ENCODE results near the gene STXBP6.

Gene STXBP6

DNA sequence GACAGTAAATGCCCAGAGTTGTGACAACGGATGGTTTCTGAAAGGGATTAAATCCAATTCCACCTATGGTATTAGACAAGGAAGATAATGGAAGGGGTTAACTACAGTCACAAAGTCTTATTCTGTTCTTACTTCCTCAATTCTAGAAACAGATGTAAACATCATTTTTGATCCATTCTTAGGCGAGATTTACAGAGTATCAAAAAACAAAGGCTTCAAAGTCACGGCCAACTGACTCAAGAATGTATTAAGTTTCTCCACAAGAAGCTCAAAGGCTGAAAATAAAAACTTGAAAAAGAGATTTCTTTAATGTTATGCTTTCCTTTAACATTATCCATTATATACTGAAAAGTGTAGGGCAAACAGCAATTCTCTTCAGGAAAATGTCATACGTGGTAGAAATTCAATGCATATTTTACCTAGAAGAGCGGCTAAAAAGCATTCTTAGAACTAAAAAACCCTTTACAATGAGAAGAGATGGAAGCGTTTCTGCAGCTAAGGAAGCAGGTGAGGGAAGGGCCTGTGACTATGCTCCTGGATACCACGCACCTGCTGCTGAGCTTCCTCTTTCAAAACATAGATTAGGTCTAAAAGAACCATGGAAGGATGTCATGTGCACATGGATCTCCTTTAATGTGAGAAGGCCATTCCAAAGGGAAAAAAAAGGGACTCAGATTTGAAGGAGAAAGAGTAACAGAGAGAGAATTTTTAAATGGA is 185.8 kb downstream of the STXBP6 start:
- in situ Hi-C loops (cut with MboI; ENCODE audit: low sequenced_read_pairs): no loop called here

GRCh38 chr14:24861083-24861630 is 188.8 kb downstream of the STXBP6 start:
- in situ Hi-C loops (cut with MboI; ENCODE audit: low sequenced_read_pairs): no loop called here

GRCh38 chr14:24859559-24859958 is 190.4 kb downstream of the STXBP6 start:
- in situ Hi-C loops (cut with MboI; ENCODE audit: low sequenced_read_pairs): no loop called here

DNA sequence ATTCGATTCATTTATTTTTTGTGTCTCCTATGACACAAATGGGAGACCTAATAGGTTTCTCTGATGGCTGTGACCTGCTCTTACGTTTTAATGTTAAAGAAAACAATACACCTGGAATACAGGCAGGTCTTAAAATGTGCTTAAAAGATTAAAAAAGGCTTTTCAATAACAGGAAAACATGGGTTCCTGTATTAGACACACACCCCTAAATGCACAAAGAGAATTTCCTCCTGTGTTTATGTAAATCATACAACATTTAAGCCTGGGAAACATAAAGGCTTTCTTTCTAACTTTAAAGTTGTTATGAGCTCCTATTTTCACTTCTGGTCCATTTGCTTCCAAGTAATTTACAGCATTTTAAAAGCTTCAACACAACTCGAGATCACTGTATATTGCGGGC is 191.3 kb downstream of the STXBP6 start:
- in situ Hi-C loops (cut with MboI; ENCODE audit: low sequenced_read_pairs): no loop called here

- in situ Hi-C loops (cut with MboI; ENCODE audit: low sequenced_read_pairs): no loop called here
These were observed 191.9 kb downstream of the STXBP6 start for GRCh38 chr14:24858052-24858451.

GRCh38 chr14:24857277-24857676 is 192.7 kb downstream of the STXBP6 start:
- in situ Hi-C loops (cut with MboI; ENCODE audit: low sequenced_read_pairs): no loop called here

DNA sequence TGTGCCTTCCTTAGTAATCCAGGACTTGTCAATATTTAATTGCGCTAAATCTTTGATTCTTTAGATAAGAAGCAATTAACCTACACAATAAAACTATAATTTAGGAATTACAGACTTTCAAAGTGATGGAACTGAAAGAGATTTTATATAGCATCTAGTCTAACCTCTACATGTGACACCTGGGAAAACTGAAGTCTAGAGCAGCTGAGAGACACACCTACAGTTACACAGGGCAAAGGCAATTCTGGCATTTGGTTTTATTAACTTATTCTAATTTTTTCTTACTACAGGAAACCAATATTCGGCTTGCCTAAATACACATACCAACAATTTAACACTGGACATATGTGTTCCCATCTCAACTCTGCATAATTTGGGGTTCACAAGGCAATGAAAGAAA is 196.5 kb downstream of the STXBP6 start:
- in situ Hi-C loops (cut with MboI; ENCODE audit: low sequenced_read_pairs): no loop called here

DNA sequence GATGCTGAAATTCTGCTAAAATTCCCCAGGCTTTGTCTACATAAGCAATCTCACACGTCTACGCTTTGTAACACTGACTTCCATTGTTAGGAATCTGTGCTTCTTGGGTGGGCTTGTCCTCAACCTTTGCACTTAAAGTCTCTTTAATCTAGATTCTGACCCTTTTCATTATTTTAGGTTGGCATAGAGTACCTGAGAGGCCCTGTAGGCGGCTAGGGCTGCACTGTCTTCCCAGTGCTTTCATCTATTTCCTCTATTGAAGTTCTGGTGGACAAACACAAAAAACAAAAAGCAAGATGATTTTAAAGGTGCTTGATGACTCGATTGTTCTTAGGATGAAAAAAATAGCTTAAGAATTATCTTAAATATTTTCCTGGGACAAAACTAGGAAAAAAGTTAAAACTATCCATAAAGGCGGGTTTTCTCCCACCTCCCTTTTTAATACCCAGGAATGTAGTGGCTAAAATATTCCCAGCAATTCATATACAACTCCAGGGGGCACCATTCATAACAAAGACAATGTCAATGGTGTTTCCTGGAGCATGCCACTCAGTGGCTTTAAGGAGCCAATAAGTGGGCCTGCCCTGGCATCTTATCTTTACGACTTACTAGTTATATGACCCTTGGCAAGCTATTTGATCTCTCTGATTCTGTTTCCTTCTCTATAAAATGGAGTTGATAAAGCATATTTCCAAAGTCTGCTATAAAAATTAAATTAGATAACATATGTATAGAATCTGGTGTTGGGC is 197.5 kb downstream of the STXBP6 start:
- in situ Hi-C loops (cut with MboI; ENCODE audit: low sequenced_read_pairs): no loop called here

DNA sequence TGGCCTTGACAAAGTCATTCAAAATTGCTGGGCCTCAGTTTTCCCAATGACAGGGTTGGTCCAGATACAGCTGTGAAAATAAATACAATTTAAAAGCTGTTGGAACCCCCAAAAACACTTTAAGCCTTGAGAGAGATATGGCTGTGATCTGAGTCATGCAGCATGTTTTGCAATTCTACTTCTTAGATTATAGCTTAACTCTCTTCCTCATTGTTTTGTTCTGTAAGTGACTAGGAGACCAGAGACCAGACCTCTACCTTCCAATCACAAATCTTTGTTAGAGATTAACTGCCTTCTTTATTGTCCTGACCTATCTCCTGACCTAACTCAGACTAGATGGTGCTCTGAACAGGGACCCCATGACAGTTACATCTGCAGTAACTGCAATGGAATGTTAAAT is 198.1 kb downstream of the STXBP6 start:
- in situ Hi-C loops (cut with MboI; ENCODE audit: low sequenced_read_pairs): no loop called here

- in situ Hi-C loops (cut with MboI; ENCODE audit: low sequenced_read_pairs): no loop called here
These were observed 198.5 kb downstream of the STXBP6 start for GRCh38 chr14:24851406-24851805.

GRCh38 chr14:24850072-24850471 is 199.9 kb downstream of the STXBP6 start:
- in situ Hi-C loops (cut with MboI; ENCODE audit: low sequenced_read_pairs): no loop called here

GRCh38 chr14:24849471-24849870 is 200.5 kb downstream of the STXBP6 start:
- in situ Hi-C loops (cut with MboI; ENCODE audit: low sequenced_read_pairs): no loop called here

DNA sequence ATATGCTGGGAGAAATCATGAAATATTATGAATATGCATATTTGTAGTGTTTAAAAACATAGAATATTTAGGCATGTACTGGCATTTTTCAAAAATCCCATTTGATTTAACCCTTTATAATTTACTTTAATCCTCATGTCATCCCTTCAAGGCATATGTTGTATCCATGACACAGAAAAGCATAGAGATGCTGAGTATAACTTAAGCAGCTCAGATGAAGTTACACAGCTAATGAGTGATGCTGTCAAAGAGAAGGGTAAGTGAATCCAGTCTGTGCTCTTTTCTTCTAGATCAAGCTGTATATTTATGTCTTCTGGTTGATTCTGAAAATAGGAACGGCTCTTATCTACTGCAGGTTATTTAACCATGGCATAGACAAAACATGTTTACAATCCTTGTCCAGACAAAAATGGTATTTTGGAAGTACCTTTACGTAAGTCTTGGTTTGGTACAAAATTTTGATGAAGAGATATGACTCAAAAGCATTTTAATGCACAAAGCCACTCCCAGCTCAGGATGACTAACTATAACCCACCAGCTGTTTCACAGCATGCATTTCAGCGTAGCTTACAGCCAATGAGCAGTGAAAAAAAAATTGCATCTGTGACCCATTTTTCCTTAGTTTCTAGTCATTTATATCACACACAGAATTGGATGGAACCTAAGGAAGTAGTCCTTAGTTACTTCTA is 201.7 kb downstream of the STXBP6 start:
- in situ Hi-C loops (cut with MboI; ENCODE audit: low sequenced_read_pairs): no loop called here

DNA sequence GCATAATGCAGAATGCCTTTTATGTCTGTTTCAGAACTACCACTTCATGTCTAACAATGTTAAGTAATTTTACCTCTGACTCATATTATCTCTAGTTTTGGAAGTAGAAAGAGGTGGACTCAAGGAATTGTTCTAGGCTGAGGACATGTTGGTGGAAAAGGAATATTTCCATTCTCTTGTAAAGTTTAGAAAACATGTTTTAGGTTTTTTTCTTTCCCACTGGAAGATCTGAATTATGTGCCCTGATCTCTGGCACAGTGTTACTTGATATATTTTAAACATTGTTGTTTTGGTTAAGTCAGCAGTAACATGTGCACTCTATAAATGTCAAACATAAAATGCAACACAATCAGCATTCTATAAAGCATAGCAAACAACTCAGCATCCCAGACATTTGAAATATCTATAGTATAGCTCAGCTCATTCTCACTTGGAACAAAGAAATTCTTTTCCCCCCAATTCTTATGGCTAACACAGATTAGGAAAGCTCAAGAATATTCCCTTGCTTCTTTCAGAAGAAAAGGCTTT is 202.3 kb downstream of the STXBP6 start:
- in situ Hi-C loops (cut with MboI; ENCODE audit: low sequenced_read_pairs): no loop called here

DNA sequence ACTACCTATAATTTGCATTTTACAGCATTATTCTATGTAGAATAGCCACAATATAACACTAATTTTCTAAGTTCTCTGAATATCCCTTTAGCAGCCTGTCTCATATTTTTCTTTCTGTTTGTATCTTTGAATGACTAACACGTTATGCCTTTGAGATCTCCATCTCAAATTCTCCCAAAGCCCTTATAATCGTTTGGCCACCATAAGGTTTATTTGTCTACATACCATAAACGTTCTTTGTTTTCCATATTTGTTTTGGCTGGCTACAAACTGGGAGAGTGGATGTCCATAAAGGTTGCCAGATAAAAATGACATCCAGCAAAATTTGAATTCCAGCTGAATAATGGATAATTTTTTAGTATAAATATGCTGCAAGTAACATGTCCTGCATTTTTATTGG is 203.7 kb downstream of the STXBP6 start:
- in situ Hi-C loops (cut with MboI; ENCODE audit: low sequenced_read_pairs): no loop called here

- in situ Hi-C loops (cut with MboI; ENCODE audit: low sequenced_read_pairs): no loop called here
These were observed 204.1 kb downstream of the STXBP6 start for GRCh38 chr14:24845851-24846250.

GRCh38 chr14:24844011-24844410 is 205.9 kb downstream of the STXBP6 start:
- in situ Hi-C loops (cut with MboI; ENCODE audit: low sequenced_read_pairs): no loop called here

GRCh38 chr14:24843494-24843893 is 206.5 kb downstream of the STXBP6 start:
- in situ Hi-C loops (cut with MboI; ENCODE audit: low sequenced_read_pairs): no loop called here

GRCh38 chr14:24840204-24840893 is 209.6 kb downstream of the STXBP6 start:
- in situ Hi-C loops (cut with MboI; ENCODE audit: low sequenced_read_pairs): no loop called here

GRCh38 chr14:24839617-24840203 is 210.2 kb downstream of the STXBP6 start:
- in situ Hi-C loops (cut with MboI; ENCODE audit: low sequenced_read_pairs): no loop called here
